ENCODE measurements around the gene PPP4C.
"Not testable (repeated sequence)": the region's sequence is repeated elsewhere in the genome, so short reads cannot be mapped to it uniquely, and the experiment has no call there.

Gene PPP4C

GRCh38 chr16:30040690-30041089, 35.1 kb upstream of the PPP4C start:
- H3K27ac ChIP-seq (ENCODE audit: low read length); H3K4me1 ChIP-seq (ENCODE audit: control insufficient read depth in 1 of 2, insufficient read depth in 2 of 2, low read length in 2 of 2); H3K27me3 ChIP-seq (ENCODE audit: low read depth, low read length); H3K9me3 ChIP-seq (ENCODE audit: control insufficient read depth in 1 of 2, low read length in 2 of 2); H3K4me3 ChIP-seq (ENCODE audit: low read depth in 1 of 2, low read length in 2 of 2); H3K36me3 ChIP-seq (ENCODE audit: control insufficient read depth in 1 of 2, insufficient read depth in 2 of 2, low read length in 2 of 2): not testable (repeated sequence)

- Histone ChIP-seq H3K4me3 (ENCODE audit: low read depth in 1 of 2, low read length in 2 of 2) (no peak overlapping the region), H3K36me3 (ENCODE audit: control insufficient read depth in 1 of 2, insufficient read depth in 2 of 2, low read length in 2 of 2) (no peaks in the 10 kb centered on the region), H3K4me1 (ENCODE audit: control insufficient read depth in 1 of 2, insufficient read depth in 2 of 2, low read length in 2 of 2) (no peaks in the 10 kb centered on the region), H3K27me3 (ENCODE audit: low read depth, low read length) (no peaks in the 10 kb centered on the region), H3K27ac (ENCODE audit: low read length) (no peak overlapping the region), H3K9me3 (ENCODE audit: control insufficient read depth in 1 of 2, low read length in 2 of 2) (no peaks in the 10 kb centered on the region)
These were observed 34.0 kb upstream of the PPP4C start for GRCh38 chr16:30041841-30042240.

- Histone ChIP-seq H3K27ac (ENCODE audit: low read length) (no peak overlapping the region), H3K4me1 (ENCODE audit: control insufficient read depth in 1 of 2, insufficient read depth in 2 of 2, low read length in 2 of 2) (no peaks in the 10 kb centered on the region), H3K36me3 (ENCODE audit: control insufficient read depth in 1 of 2, insufficient read depth in 2 of 2, low read length in 2 of 2) (no peaks in the 10 kb centered on the region), H3K4me3 (ENCODE audit: low read depth in 1 of 2, low read length in 2 of 2) (no peak overlapping the region), H3K9me3 (ENCODE audit: control insufficient read depth in 1 of 2, low read length in 2 of 2) (no peaks in the 10 kb centered on the region), H3K27me3 (ENCODE audit: low read depth, low read length) (no peaks in the 10 kb centered on the region)
These were observed 29.6 kb upstream of the PPP4C start for GRCh38 chr16:30046178-30046577.

- Histone ChIP-seq H3K9me3 (ENCODE audit: control insufficient read depth in 1 of 2, low read length in 2 of 2) (no peaks in the 10 kb centered on the region), H3K4me3 (ENCODE audit: low read depth in 1 of 2, low read length in 2 of 2) (no peak overlapping the region), H3K36me3 (ENCODE audit: control insufficient read depth in 1 of 2, insufficient read depth in 2 of 2, low read length in 2 of 2) (no peaks in the 10 kb centered on the region), H3K27ac (ENCODE audit: low read length) (no peak overlapping the region), H3K4me1 (ENCODE audit: control insufficient read depth in 1 of 2, insufficient read depth in 2 of 2, low read length in 2 of 2) (no peaks in the 10 kb centered on the region), H3K27me3 (ENCODE audit: low read depth, low read length) (no peaks in the 10 kb centered on the region)
These were observed 29.2 kb upstream of the PPP4C start for GRCh38 chr16:30046588-30046987.

- Histone ChIP-seq H3K27me3 (ENCODE audit: low read depth, low read length) (no peaks in the 10 kb centered on the region), H3K4me1 (ENCODE audit: control insufficient read depth in 1 of 2, insufficient read depth in 2 of 2, low read length in 2 of 2) (peaks cover 6 to 8% of the 10 kb centered on the region in 2 donors), H3K27ac (ENCODE audit: low read length) (no peak overlapping the region), H3K9me3 (ENCODE audit: control insufficient read depth in 1 of 2, low read length in 2 of 2) (no peaks in the 10 kb centered on the region), H3K36me3 (ENCODE audit: control insufficient read depth in 1 of 2, insufficient read depth in 2 of 2, low read length in 2 of 2) (no peaks in the 10 kb centered on the region), H3K4me3 (ENCODE audit: low read depth in 1 of 2, low read length in 2 of 2) (no peak overlapping the region)
These were observed 25.9 kb upstream of the PPP4C start for GRCh38 chr16:30049871-30050270.

- Histone ChIP-seq H3K9me3 (ENCODE audit: control insufficient read depth in 1 of 2, low read length in 2 of 2) (no peaks in the 10 kb centered on the region), H3K27ac (ENCODE audit: low read length) (no peak overlapping the region), H3K36me3 (ENCODE audit: control insufficient read depth in 1 of 2, insufficient read depth in 2 of 2, low read length in 2 of 2) (no peaks in the 10 kb centered on the region), H3K4me1 (ENCODE audit: control insufficient read depth in 1 of 2, insufficient read depth in 2 of 2, low read length in 2 of 2) (peaks cover 6 to 8% of the 10 kb centered on the region in 2 donors), H3K4me3 (ENCODE audit: low read depth in 1 of 2, low read length in 2 of 2) (no peak overlapping the region), H3K27me3 (ENCODE audit: low read depth, low read length) (no peaks in the 10 kb centered on the region)
These were observed 24.3 kb upstream of the PPP4C start for GRCh38 chr16:30051518-30051917.

GRCh38 chr16:30052671-30053372, 23.0 kb upstream of the PPP4C start:
- Histone ChIP-seq H3K27ac (ENCODE audit: low read length) (peak overlapping the region; percentile 1), H3K36me3 (ENCODE audit: control insufficient read depth in 1 of 2, insufficient read depth in 2 of 2, low read length in 2 of 2) (no peaks in the 10 kb centered on the region), H3K4me1 (ENCODE audit: control insufficient read depth in 1 of 2, insufficient read depth in 2 of 2, low read length in 2 of 2) (peaks cover 6 to 8% of the 10 kb centered on the region in 2 donors)

GRCh38 chr16:30053376-30054015, 22.3 kb upstream of the PPP4C start:
- H3K36me3 ChIP-seq (ENCODE audit: control insufficient read depth in 1 of 2, insufficient read depth in 2 of 2, low read length in 2 of 2), result no peaks in the 10 kb centered on the region
- H3K4me1 ChIP-seq (ENCODE audit: control insufficient read depth in 1 of 2, insufficient read depth in 2 of 2, low read length in 2 of 2), result peaks cover 6 to 8% of the 10 kb centered on the region in 2 donors
- H3K27me3 ChIP-seq (ENCODE audit: low read depth, low read length), result no peaks in the 10 kb centered on the region
- no peaks in the 10 kb centered on the region for H3K9me3 ChIP-seq (ENCODE audit: control insufficient read depth in 1 of 2, low read length in 2 of 2)
- H3K27ac ChIP-seq (ENCODE audit: low read length), result peak overlapping the region; percentile 1
- peak overlapping the region; percentile 78 to 79 for H3K4me3 ChIP-seq (ENCODE audit: low read depth in 1 of 2, low read length in 2 of 2)

More at GRCh38 chr16:30052671-30053372, 23.0 kb upstream of the PPP4C start:
- H3K4me3 ChIP-seq (ENCODE audit: low read depth in 1 of 2, low read length in 2 of 2), result peak overlapping the region; percentile 78 to 79
- H3K9me3 ChIP-seq (ENCODE audit: control insufficient read depth in 1 of 2, low read length in 2 of 2), result no peaks in the 10 kb centered on the region
- H3K27me3 ChIP-seq (ENCODE audit: low read depth, low read length), result no peaks in the 10 kb centered on the region

- H3K27ac ChIP-seq (ENCODE audit: low read length), result no peak overlapping the region
These were observed 21.3 kb upstream of the PPP4C start for GRCh38 chr16:30054451-30054850.

GRCh38 chr16:30054959-30055553, 20.7 kb upstream of the PPP4C start:
- no peak overlapping the region for H3K27ac ChIP-seq (ENCODE audit: low read length)
- no peaks in the 10 kb centered on the region for H3K9me3 ChIP-seq (ENCODE audit: control insufficient read depth in 1 of 2, low read length in 2 of 2)
- no peak overlapping the region for H3K4me3 ChIP-seq (ENCODE audit: low read depth in 1 of 2, low read length in 2 of 2)
- no peaks in the 10 kb centered on the region for H3K36me3 ChIP-seq (ENCODE audit: control insufficient read depth in 1 of 2, insufficient read depth in 2 of 2, low read length in 2 of 2)
- H3K4me1 ChIP-seq (ENCODE audit: control insufficient read depth in 1 of 2, insufficient read depth in 2 of 2, low read length in 2 of 2), result peaks cover 6 to 8% of the 10 kb centered on the region in 2 donors
- H3K27me3 ChIP-seq (ENCODE audit: low read depth, low read length), result no peaks in the 10 kb centered on the region

More at GRCh38 chr16:30054451-30054850, 21.3 kb upstream of the PPP4C start:
- H3K4me3 ChIP-seq (ENCODE audit: low read depth in 1 of 2, low read length in 2 of 2), result no peak overlapping the region
- H3K36me3 ChIP-seq (ENCODE audit: control insufficient read depth in 1 of 2, insufficient read depth in 2 of 2, low read length in 2 of 2), result no peaks in the 10 kb centered on the region
- H3K27me3 ChIP-seq (ENCODE audit: low read depth, low read length), result no peaks in the 10 kb centered on the region
- peaks cover 6 to 8% of the 10 kb centered on the region in 2 donors for H3K4me1 ChIP-seq (ENCODE audit: control insufficient read depth in 1 of 2, insufficient read depth in 2 of 2, low read length in 2 of 2)
- H3K9me3 ChIP-seq (ENCODE audit: control insufficient read depth in 1 of 2, low read length in 2 of 2), result no peaks in the 10 kb centered on the region

- H3K4me3 ChIP-seq (ENCODE audit: low read depth in 1 of 2, low read length in 2 of 2), result no peak overlapping the region
- H3K9me3 ChIP-seq (ENCODE audit: control insufficient read depth in 1 of 2, low read length in 2 of 2), result no peaks in the 10 kb centered on the region
- H3K27me3 ChIP-seq (ENCODE audit: low read depth, low read length), result no peaks in the 10 kb centered on the region
- peaks cover 5 to 13% of the 10 kb centered on the region in 2 donors for H3K4me1 ChIP-seq (ENCODE audit: control insufficient read depth in 1 of 2, insufficient read depth in 2 of 2, low read length in 2 of 2)
- no peak overlapping the region for H3K27ac ChIP-seq (ENCODE audit: low read length)
- peaks cover 0 to 5% of the 10 kb centered on the region in 2 donors for H3K36me3 ChIP-seq (ENCODE audit: control insufficient read depth in 1 of 2, insufficient read depth in 2 of 2, low read length in 2 of 2)
These were observed 15.4 kb upstream of the PPP4C start for GRCh38 chr16:30060346-30060745.
